A549 (cell line): ENCODE measurements around the gene MOBP.

Source experiments
- CHD2 ChIP-seq: fragments of 150-350 bp; IDR thresholded peaks from 2 replicates; pipeline ENCODE4 v1.6.1; 2014; ENCODE audit warnings: low read length; ENCODE audit not compliant: partially characterized antibody
- EP300 ChIP-seq, 2 experiments: fragments of >200 bp; sonication (Bioruptor Twin); formaldehyde crosslinking; IDR thresholded peaks; 2 replicates in 1 of 2; 3 replicates in 1 of 2; pipeline ENCODE4 v1.6.1; 2016 to 2017
- SREBF2 ChIP-seq: fragments of 450-650 bp; IDR thresholded peaks from 2 replicates; pipeline ENCODE4 v1.6.1; 2014; ENCODE audit warnings: mild to moderate bottlenecking, moderate library complexity

DNA sequence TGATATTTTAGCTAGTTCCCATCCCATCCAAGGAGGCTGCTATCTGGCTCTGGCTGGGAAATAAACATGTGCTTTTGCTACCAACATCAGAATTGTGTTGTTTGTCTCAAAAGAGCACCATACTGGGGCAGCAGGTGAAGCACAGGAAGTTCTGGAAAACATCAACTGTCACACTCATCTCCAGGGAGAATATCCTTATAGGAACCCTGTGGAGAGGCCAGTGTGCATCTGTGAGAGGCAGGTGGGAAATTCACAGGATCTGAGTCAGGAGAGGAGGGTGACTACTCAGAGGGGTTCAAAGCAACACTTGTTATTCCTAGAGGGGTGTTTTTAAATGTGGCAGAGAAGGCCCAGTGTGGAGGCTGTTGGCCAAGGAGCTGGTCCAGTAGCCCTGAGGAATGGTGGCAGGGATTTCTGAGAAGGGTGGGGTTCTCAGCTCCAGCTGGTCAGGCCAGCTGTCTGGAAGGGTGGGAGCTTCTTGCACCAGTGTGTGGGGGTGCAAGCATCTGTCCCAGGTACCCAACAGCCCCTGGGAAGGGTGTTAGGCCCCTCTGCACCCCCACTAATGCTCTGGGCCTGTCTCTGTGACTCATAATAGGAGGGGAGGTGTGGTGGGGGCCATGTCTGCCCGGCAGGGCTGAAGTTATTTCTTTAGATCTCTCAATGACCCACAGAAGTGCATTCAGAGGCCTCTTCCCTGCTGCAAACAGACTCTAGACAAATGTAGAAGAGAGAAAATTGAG is 32.3 kb upstream of the MOBP start:
- TF ChIP-seq EP300 (IDR thresholded peaks at IDR 0.05) (no peak), SREBF2 (no peak), CHD2 (no peak)
